Lung (tissue), 12 donors: ENCODE data around the gene CAMK1D. TPM values are rescaled to one million over a fixed set of nuclear protein-coding genes. Genes with fewer than 3 reads are reported as not detected.
"Not testable (repeated sequence)": the region's sequence is repeated elsewhere in the genome, so short reads cannot be mapped to it uniquely, and the experiment has no call there.

Source experiments
- ATAC-seq: fragments of 200-7000 bp; cut with Tn5 transposase; one replicate; pipeline ENCODE4 v1.9.1; 2020; ENCODE audit warnings: moderate number of reproducible peaks; ENCODE audit not compliant: insufficient read depth, low FRiP score
- DNase-seq, 3 donors: peaks; one replicate each; pipeline ENCODE4 v3.0.0-alpha.2; 2013 to 2017
- H3K27ac ChIP-seq, 2 donors: one replicate each; pipeline ENCODE4 v1.5.1; 2013; ENCODE audit warnings: mild to moderate bottlenecking in 2 of 2, moderate library complexity in 2 of 2, control low read depth in 1 of 2, inconsistent platforms in 1 of 2, low read depth in 1 of 2, low read length in 1 of 2
- H3K27me3 ChIP-seq, 3 donors: one replicate each; pipeline ENCODE4 v1.5.1; 2013; ENCODE audit warnings: low read length in 2 of 3; ENCODE audit not compliant: control insufficient read depth in 3 of 3, insufficient read depth in 3 of 3
- H3K36me3 ChIP-seq, 4 donors: one replicate each; pipeline ENCODE4 v1.5.1; 2013; ENCODE audit warnings: low read length in 4 of 4, mild to moderate bottlenecking in 1 of 4, moderate library complexity in 1 of 4; ENCODE audit not compliant: control insufficient read depth in 4 of 4, insufficient read depth in 4 of 4
- H3K4me1 ChIP-seq, 5 donors: one replicate each; pipeline ENCODE4 v1.5.1; 2013; ENCODE audit warnings: low read length in 5 of 5, mild to moderate bottlenecking in 2 of 5, moderate library complexity in 1 of 5; ENCODE audit not compliant: control insufficient read depth in 5 of 5, insufficient read depth in 5 of 5
- H3K4me3 ChIP-seq: one replicate; pipeline ENCODE4 v1.5.1; 2013; ENCODE audit warnings: mild to moderate bottlenecking, control low read depth, moderate library complexity
- H3K9ac ChIP-seq, 2 donors: one replicate each; pipeline ENCODE4 v1.5.1; 2013; ENCODE audit warnings: low read length in 2 of 2, control low read depth in 1 of 2; ENCODE audit not compliant: insufficient read depth in 1 of 2
- H3K9me3 ChIP-seq, 4 donors: one replicate each; pipeline ENCODE4 v1.5.1; 2013; ENCODE audit warnings: low read length in 3 of 4, mild to moderate bottlenecking in 1 of 4, moderate library complexity in 1 of 4; ENCODE audit not compliant: control insufficient read depth in 4 of 4, insufficient read depth in 3 of 4
- CTCF ChIP-seq: IDR thresholded peaks from 2 replicates; pipeline ENCODE4 v1.5.1; 2012; ENCODE audit warnings: mild to moderate bottlenecking; ENCODE audit errors: control extremely low read depth, extremely low read depth
- WGBS, 2 donors: extraction: QIAGEN DNeasy Blood & Tissue Kit; methylation state at CpG; one replicate each; pipeline ENCODE4 v1.1.7; 2013; 5-methylcytosine and 5-hydroxymethylcytosine counted together
- polyA plus RNA-seq, 2 donors: library from polyadenylated mRNA; stranded (reverse); fragments of 200-250 nt; gene quantifications; one replicate each; pipeline ENCODE4 v1.2.1, GENCODE V29; 2013
- total RNA-seq, 2 donors: library from RNA; depleted of rRNA in 1 of 2; stranded (reverse); fragments of >200 nt in 1 of 2; gene quantifications; one replicate each; pipeline ENCODE4 v1.2.1, GENCODE V29; 2014 to 2021
- donor health status: control.
- donor health status: control.
- donor health status: Bipolar disorder and iron deficiency.
- donor health status: healthy.
- donor health status: DM: yes; HTN: yes; CAD: no.

The CAMK1D gene
- total and polyA plus RNA-seq, 4 donors: 3.2 to 37.4 (median 7.0) TPM

GRCh38 chr10:12322583-12323131 lies 26.7 kb upstream of the CAMK1D start:
- no peak overlapping the region for H3K9ac ChIP-seq
- DNase-seq (no peak), ATAC-seq (no peak)
- H3K27me3 ChIP-seq: no peaks in the 10 kb centered on the region
- no peaks in the 10 kb centered on the region for H3K36me3 ChIP-seq
- H3K9me3 ChIP-seq: no peaks in the 10 kb centered on the region
- H3K4me1 ChIP-seq: no peaks in the 10 kb centered on the region
- 44 to 50% methylated on average over 9 of the region's 9 CpGs for WGBS, 2 donors
- no peak for TF ChIP-seq CTCF
- H3K4me3 ChIP-seq: no peak overlapping the region
- H3K27ac ChIP-seq: no peak overlapping the region

- Histone ChIP-seq H3K27ac (no peak overlapping the region), H3K36me3 (no peaks in the 10 kb centered on the region), H3K9me3 (no peaks in the 10 kb centered on the region), H3K4me1 (no peaks in the 10 kb centered on the region), H3K9ac (no peak overlapping the region), H3K27me3 (no peaks in the 10 kb centered on the region), H3K4me3 (no peak overlapping the region)
- WGBS, 2 donors: 93 to 96% methylated on average over 3 of the region's 3 CpGs
- DNase-seq (no peak), ATAC-seq (no peak)
- no peak for TF ChIP-seq CTCF
These were observed 24.8 kb upstream of the CAMK1D start for GRCh38 chr10:12324530-12324929.

- no peaks in the 10 kb centered on the region for H3K9me3 ChIP-seq
- no peak for DNase-seq
- no peaks in the 10 kb centered on the region for H3K27me3 ChIP-seq
- 80 to 90% methylated on average over 3 of the region's 3 CpGs for WGBS, 2 donors
- H3K36me3 ChIP-seq: no peaks in the 10 kb centered on the region
- no peak for TF ChIP-seq CTCF
- H3K4me3 ChIP-seq: no peak overlapping the region
- H3K4me1 ChIP-seq: no peaks in the 10 kb centered on the region
- no peak for ATAC-seq
- H3K27ac ChIP-seq: no peak overlapping the region
- H3K9ac ChIP-seq: no peak overlapping the region
These were observed 22.3 kb upstream of the CAMK1D start for GRCh38 chr10:12327074-12327473.

- H3K4me3 ChIP-seq: no peak overlapping the region
- no peaks in the 10 kb centered on the region for H3K9me3 ChIP-seq
- H3K9ac ChIP-seq: no peak overlapping the region
- ATAC-seq (no peak), DNase-seq (no peak)
- no peak overlapping the region for H3K27ac ChIP-seq
- 64 to 85% methylated on average over 2 of the region's 2 CpGs for WGBS, 2 donors
- no peaks in the 10 kb centered on the region for H3K4me1 ChIP-seq
- no peaks in the 10 kb centered on the region for H3K27me3 ChIP-seq
- H3K36me3 ChIP-seq: no peaks in the 10 kb centered on the region
- TF ChIP-seq CTCF: no peak
These were observed 21.9 kb upstream of the CAMK1D start for GRCh38 chr10:12327476-12327875.

- H3K36me3 ChIP-seq, H3K4me3 ChIP-seq, H3K4me1 ChIP-seq, DNase-seq, ATAC-seq, H3K27ac ChIP-seq, H3K9ac ChIP-seq, H3K9me3 ChIP-seq, H3K27me3 ChIP-seq: not testable (repeated sequence)
- 85 to 93% methylated on average over 8 of the region's 9 CpGs for WGBS, 2 donors
These were observed 21.0 kb upstream of the CAMK1D start for GRCh38 chr10:12328312-12328711.
